ENCODE results near the gene BMP3. TPM values are rescaled to one million over a fixed set of nuclear protein-coding genes. Genes with fewer than 3 reads are reported as not detected.

BMP3 gene
- not detected in 2 replicates for total RNA-seq

GRCh38 chr4:81030061-81030980 lies at the start of gene BMP3:
Gene BMP3 (plus strand): TSS chr4:81030708. CDS start chr4:81031285, 577 bp downstream.

Other genes with a start within 250 kb of the BMP3 start
- gene PRKG2, start 184.5 kb downstream of the BMP3 start, total RNA-seq, result 1.0 and 2.2 TPM in 2 replicates